Measurements from ENCODE around the gene MAPK11. TPM values are rescaled to one million over a fixed set of nuclear protein-coding genes. Genes with fewer than 3 reads are reported as not detected.

The MAPK11 gene
- total RNA-seq, 4 donors from 2014 or later: 2.4 to 5.7 (median 3.5) TPM

- Histone ChIP-seq H3K4me1 (peaks cover 50 to 99% (median 55%) of the 10 kb centered on the region in 3 donors), H3K4me3 (peak overlapping the region; percentile 6 to 58 (median 36))
- intact Hi-C loops (cut with DNase I): no loop called here
Measured at GRCh38 chr22:50293441-50294318, 23.5 kb upstream of the MAPK11 start.

GRCh38 chr22:50292643-50293440, 22.7 kb upstream of the MAPK11 start:
- no peaks in the 10 kb centered on the region for H3K27me3 ChIP-seq
- H3K36me3 ChIP-seq: peaks cover 24 to 58% (median 26%) of the 10 kb centered on the region in 3 donors
- 51 to 63% methylated on average over 5 to 9 of the region's 29 CpGs for WGBS, 2 donors
- H3K9me3 ChIP-seq: no peaks in the 10 kb centered on the region
- H3K4me3 ChIP-seq: peak overlapping the region; percentile 6 to 58 (median 36)
- TF ChIP-seq POLR2A (IDR thresholded peaks at IDR 0.05) (no peak), CTCF (IDR thresholded peaks at IDR 0.05) (no peak)
- H3K4me1 ChIP-seq: peaks cover 41 to 99% (median 46%) of the 10 kb centered on the region in 3 donors
- intact Hi-C loops (cut with DNase I): no loop called here
- no peak for DNase-seq
- H3K27ac ChIP-seq: peak overlapping the region; percentile 86 to 97 (median 90)

More at GRCh38 chr22:50293441-50294318, 23.5 kb upstream of the MAPK11 start:
- TF ChIP-seq POLR2A (IDR thresholded peaks at IDR 0.05) (no peak), CTCF (IDR thresholded peaks at IDR 0.05) (peak in 2 of 6 experiments; percentile 16 to 27)
- H3K27me3 ChIP-seq: no peaks in the 10 kb centered on the region
- H3K9me3 ChIP-seq: no peaks in the 10 kb centered on the region
- peak overlapping the region; percentile 86 to 97 (median 90) for H3K27ac ChIP-seq
- no peak for DNase-seq
- H3K36me3 ChIP-seq: peaks cover 16 to 49% (median 18%) of the 10 kb centered on the region in 3 donors
- no CpG with 5 or more reads among the region's 42 CpGs for WGBS, 2 donors

DNA sequence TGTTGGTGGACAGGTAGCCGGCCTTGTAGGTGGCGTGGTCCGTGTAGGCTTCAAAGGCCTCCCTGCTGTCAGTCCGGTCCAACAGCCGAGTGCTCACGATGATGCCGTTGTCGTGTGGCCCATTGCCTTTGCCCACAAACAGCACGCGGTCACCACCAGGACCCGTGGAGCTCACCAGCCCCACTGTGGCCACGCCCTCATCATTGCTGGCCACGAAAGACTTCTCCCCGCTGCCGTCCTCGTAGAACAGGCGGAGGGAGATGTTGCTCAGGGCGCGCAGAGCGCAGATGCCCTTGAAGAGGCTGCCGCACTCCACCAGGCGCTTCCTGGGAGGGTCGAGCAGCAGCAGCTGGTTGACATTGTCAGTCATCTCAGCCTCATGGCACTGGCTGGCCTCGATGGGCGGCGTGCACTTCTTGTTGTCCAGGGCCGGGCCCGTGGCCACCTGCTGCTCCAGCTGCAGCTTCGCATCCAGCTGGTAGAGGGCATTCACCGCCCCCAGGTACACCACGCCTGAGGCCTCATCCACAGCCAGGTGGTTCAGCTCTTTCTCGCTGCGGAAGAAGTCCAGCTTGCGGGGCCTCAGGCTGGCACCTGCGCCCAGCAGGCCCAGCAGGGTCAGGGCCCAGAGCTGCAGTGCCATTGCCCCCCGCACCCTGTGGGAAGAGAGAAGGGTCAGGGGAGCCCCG, 19.9 kb upstream of the MAPK11 start:
- intact Hi-C loops (cut with DNase I): no loop called here
- no peak for DNase-seq
- TF ChIP-seq POLR2A (IDR thresholded peaks at IDR 0.05): no peak
- TF ChIP-seq CTCF (IDR thresholded peaks at IDR 0.05): no peak
- Histone ChIP-seq H3K27ac (no peak overlapping the region), H3K36me3 (peaks cover 44 to 79% (median 47%) of the 10 kb centered on the region in 3 donors), H3K4me1 (peaks cover 32 to 94% (median 32%) of the 10 kb centered on the region in 3 donors), H3K9me3 (no peaks in the 10 kb centered on the region), H3K27me3 (no peaks in the 10 kb centered on the region), H3K4me3 (no peak overlapping the region)
- 89 to 93% methylated on average over 3 to 8 of the region's 37 CpGs for WGBS, 2 donors

DNA sequence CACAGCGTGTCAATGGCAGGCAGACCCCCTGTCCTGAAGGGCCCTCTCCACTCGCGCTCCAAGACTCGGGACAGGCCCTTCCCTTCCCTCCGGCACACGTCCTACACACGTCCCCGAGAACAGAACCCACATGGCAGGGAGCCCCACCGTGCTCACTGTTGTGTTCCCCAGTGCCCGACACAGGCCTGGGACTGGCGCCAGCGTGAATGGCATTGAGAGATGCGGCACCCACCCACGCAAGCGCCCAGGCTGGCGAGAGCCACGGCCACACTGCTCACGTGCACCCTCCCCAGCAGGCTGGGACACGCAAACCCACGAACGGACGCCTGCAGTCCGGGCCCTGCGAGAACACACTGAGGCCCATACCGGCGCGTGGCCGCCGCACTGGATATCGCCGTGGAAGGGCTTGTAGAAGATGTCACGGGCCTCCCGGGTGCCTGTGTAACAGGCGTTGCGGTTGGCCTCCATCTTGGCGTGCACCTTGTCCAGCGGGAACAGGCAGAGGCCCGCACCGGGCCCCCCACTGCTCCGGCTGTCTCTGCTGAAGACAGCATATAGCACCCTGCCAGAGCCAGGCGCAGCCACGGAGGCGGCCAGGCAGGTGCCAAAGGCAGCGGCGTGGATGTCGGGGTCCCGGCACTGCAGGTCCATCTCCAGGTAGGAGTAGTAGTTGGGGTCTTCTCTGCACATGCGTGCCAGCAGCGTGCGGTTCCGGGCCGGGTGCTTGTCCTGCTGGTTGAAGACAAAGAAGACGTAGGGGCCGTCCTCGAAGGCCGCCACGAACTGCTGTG, 19.2 kb upstream of the MAPK11 start:
- intact Hi-C loops (cut with DNase I): no loop called here
- TF ChIP-seq CTCF (IDR thresholded peaks at IDR 0.05) (no peak), POLR2A (IDR thresholded peaks at IDR 0.05) (no peak)
- Histone ChIP-seq H3K36me3 (peaks cover 47 to 78% (median 50%) of the 10 kb centered on the region in 3 donors), H3K9me3 (no peaks in the 10 kb centered on the region), H3K4me1 (peaks cover 25 to 94% (median 26%) of the 10 kb centered on the region in 3 donors), H3K4me3 (no peak overlapping the region), H3K27me3 (no peaks in the 10 kb centered on the region), H3K27ac (no peak overlapping the region)
- 30 to 98% methylated on average over 2 to 7 of the region's 57 CpGs for WGBS, 2 donors
- no peak for DNase-seq

Measured in esophagus squamous epithelium (tissue), 5 donors.